ENCODE data around the gene PCCA.

PCCA gene

DNA sequence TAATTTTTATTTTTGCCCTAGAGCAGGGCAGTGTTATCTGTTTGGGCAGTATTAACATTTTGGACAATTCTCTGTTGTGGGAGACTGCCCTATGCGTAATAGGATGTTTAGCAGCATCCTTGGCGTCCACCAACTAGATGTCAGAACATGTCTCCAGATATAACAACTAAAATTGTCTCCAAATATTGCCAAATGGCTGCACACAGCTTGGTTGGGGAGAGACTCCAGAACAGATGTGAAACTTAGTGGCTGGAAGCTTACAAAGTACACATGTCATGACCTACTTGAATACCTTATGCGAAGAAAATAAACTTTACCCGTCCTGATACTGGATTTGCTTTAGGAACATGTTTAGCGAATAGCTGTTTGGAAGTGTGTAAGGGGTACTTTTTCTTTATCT lies 376.7 kb downstream of the PCCA start:
- DNase-seq (no peak), ATAC-seq (no peak)

- no peak for DNase-seq
These were observed 382.1 kb downstream of the PCCA start for GRCh38 chr13:100470866-100471505.

GRCh38 chr13:100473087-100473486 lies 384.2 kb downstream of the PCCA start:
- DNase-seq (no peak), ATAC-seq (no peak)

More at GRCh38 chr13:100470866-100471505, 382.1 kb downstream of the PCCA start:
- no peak for ATAC-seq

DNA sequence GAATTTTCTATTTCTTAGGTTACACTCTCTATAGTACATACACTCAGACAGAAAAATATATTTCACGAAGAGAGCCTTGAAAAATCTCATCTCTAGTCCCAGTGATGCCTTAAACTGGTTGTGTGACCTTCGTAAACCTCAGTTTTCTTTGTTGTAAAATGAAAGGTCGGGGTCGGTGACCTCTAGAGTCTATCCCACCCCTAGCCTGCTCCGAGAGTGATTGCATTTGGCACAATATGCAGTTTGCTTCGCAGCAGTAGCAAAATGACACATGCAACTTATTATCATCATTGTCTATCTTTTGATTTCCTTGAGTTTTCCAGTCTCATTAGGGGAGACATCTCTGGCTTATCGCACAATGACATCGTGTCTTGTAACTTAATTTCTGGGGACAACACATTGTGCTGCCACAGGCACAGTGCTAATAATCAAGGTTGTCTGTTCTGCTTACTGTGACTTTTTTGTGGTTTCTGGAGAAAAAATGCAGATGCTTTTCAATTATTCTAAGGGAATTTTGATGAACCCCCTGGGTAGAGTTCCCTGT lies 384.7 kb downstream of the PCCA start:
- ATAC-seq = no peak
- DNase-seq = no peak

DNA sequence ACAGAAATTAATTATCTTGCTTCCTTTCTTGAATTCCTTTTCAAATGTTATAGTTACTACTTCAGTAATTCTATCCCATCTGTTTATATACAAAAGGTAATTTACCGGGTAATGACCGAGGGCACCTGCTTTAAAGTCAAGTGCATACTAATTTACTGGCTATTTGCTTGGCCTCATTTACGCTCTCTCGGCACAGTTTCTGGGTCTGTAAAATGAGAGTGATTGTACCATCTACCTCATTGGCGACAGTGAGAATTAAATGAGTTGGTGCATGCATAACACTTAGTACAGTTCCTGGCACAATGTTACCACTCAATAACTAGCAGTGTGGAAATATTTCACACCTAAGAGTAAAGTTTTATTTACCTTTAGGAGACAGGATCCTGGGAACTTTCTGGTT lies 388.1 kb downstream of the PCCA start:
- DNase-seq = no peak
- ATAC-seq = no peak

DNA sequence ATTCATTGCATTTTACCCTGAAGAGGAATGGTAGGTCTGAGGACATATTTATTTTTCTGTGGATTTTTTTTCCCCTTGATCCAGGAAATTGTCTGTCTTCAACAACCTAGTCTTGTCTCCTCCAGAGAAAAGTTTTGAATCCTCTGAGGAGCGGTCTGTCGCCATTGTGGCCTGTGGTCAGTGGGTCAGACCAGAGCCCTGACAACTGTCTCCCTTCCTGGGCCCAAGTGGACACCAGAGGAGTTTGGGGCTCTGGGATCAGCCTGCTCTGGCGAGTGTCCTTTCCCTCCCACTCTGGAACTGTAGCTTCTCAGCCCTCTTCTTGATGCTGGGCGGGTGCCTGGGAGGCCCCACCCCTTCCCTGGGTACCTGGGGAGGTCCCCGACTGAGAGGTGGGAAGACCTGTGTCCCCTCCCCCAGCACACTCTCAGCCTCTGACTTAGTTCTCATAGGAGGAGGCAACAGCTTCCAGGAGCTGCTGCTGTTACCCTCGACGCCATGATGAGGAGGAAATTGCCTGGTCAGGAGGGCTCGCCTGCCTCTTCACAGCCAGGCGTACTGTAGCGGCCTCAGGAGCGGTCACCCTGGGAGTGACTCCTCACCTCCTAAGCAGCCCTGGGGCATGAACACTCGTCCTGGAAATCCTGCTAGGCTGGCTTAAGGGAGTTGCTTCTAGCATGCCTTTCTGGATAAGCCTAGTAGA lies 389.4 kb downstream of the PCCA start:
- no peak for DNase-seq
- no peak for ATAC-seq

- no peak for DNase-seq
- no peak for ATAC-seq
These were observed 391.8 kb downstream of the PCCA start for GRCh38 chr13:100480676-100481075.

- ATAC-seq (no peak), DNase-seq (no peak)
These were observed 394.2 kb downstream of the PCCA start for GRCh38 chr13:100483139-100483538.

GRCh38 chr13:100483841-100484381 lies 395.0 kb downstream of the PCCA start:
- DNase-seq (no peak), ATAC-seq (no peak)

- DNase-seq (no peak), ATAC-seq (no peak)
These were observed 395.8 kb downstream of the PCCA start for GRCh38 chr13:100484702-100485101.

DNA sequence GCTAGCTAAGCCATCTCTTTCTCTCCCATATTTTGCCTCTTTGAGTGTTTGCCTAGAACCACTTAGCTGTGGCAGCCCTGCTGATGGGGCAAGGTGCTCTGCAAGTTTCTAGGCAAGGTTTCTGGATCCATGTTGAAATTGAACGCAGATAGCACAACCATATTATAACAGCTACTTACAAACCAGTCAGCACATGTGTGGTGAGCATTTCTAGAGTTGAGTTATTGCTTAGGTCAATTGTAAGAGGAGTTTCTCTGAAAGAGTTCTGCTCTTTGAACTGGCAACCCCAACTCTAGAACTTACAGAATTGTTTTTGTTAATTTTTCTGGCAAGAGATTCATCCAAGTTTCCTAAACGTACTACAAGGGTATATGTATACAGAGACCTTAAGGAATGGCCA lies 396.4 kb downstream of the PCCA start:
- DNase-seq (no peak), ATAC-seq (no peak)

GRCh38 chr13:100490692-100491091 lies 401.8 kb downstream of the PCCA start:
- ATAC-seq = no peak
- no peak for DNase-seq

DNA sequence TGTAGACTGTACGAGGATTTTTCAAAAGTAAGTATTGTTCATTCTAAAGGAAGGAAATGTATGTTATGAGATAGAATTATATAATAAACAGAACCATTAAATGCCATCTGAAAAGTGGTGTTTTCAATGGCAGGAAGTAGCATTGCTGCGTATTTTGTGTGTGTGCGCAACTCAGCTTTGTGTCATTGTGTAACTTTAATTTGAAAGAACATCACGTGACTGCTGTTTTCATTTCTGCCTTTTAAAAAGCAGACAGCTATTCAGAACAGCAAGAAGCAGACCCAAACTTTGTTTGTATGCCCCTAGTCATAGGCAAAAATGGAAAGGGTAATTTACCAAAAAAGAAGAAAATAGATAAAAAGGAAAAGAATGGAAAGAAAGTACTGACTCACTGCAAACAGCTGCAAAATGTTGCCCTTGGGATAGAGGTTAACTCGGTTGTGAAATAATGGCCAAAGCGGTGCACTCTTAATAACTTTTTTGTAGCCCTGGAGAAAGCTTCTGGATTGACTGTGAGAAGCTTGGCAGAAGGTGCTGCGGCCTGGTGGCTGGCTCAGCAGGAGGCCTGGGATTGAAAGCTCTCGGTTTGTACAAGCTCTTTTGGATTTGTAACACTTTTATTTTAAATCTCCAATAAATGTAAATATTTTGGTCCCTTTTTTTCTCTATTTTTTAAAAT lies 402.4 kb downstream of the PCCA start:
- no peak for ATAC-seq
- DNase-seq = no peak

GRCh38 chr13:100493418-100493817 lies 404.5 kb downstream of the PCCA start:
- ATAC-seq (no peak), DNase-seq (no peak)

DNA sequence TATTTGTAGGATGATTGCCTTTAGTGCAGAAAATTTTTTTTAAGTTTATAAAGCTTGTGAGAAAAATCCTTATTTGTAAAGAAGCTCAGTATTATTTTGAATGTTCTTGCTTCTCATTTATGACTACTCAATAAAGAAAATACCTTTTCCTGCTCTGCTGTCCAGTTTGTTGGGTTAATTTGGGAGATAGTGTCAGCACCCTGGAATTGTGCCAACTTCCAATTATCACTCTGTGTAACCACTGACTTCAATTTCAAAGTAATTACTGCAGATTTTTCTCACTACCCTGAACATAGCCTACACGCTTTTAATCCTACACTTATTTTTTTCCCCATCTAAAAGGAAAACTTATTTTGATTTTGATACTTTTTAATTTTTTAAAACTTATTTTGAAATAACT lies 406.6 kb downstream of the PCCA start:
- no peak for ATAC-seq
- no peak for DNase-seq

DNA sequence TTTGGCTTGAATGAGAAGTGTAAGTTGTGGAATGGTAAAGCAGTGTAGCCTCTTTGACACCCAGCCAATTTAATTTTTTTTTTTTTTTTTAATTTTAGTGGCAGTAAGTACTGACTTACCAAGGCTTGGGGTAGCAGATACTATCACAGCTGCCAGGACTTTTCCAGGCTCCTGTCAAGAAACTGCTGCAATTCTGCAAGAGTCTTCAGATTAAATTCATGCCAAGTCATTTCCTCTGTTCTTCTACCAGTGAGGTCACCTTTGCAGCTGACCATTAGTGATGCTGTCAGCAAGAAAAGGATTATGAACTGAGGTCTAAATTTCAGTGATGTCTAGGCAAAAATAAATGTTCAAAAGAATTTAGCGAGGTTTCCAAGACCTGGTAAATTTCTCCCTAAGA lies 408.5 kb downstream of the PCCA start:
- no peak for DNase-seq
- ATAC-seq = no peak

DNA sequence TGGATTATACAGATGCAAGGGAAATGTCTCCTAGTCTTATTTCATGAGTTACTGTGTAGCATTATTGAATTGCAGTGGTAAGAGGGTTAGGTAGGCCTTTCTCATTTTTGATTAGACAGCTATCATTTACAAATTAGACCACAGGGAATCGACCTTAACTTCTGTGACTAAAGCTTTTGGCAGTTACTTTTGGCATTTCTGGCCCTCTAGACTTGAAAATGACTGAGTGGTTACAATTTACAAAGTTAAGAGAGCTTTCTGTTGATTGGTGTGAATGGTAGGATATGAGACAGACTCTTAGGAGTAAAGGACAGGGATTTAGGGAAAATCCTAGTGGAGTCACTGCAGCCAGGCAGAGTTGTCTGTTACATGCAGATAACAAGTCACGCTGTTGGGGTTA lies 413.6 kb downstream of the PCCA start:
- ATAC-seq (no peak), DNase-seq (no peak)

DNA sequence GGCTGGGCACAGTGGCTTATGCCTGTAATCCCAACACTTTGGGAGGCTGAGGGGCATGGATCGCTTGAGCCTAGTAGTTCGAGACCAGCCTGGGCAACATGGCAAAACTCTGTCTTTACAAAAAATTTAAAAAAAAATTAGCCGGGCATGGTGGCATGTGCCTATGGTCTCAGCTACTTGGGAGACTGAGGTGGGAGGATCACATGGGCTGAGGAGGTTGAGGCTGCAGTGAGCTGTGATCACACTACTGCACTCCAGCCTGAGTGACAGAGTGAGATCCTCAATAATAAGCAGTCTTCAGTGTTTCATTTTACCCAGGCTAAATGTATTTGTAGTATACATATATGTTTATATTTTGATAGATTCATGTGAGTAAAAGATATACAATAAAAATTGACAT lies 414.7 kb downstream of the PCCA start:
- ATAC-seq (no peak), DNase-seq (no peak)

- DNase-seq (peak; percentile 22), ATAC-seq (peak; percentile 89)
These were observed 417.3 kb downstream of the PCCA start for GRCh38 chr13:100506154-100506553.

DNA sequence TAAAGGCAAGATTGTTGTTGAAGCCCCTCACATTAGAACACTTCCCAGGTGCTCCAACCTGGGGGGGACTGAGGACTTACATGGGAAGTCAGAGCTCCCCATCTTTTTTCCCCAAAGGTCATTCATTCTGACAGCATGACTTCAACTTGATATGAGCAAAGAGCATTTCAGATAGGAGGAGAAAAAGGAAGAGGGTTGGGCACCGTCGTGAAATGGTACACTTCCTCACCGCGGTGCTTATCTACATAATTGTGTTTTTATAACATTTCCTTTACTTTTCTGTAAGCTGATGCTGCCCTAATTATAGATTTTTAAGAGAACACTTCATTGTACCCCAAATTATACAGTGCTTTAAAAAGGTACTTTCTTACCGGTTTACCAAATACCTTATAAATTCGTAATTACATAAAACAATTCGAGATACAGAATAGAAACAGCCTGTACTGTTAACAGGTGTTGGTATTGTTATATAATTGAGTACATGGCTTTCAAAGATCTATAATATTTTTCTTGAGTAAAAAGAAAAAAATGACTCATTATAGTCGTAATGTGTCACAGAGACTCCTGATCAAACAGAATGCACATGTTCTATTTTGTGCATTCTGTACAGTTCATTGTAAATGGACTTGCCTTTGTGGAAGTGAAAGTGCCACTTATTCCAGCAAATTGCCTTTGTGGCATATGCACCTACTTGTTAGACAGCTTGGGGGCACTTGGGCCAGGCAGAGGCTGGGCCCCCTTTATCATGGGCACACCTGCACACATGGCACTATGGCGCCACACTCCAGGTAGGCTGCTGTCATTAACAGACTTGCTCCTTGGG lies 417.9 kb downstream of the PCCA start:
- DNase-seq (no peak), ATAC-seq (no peak)

DNA sequence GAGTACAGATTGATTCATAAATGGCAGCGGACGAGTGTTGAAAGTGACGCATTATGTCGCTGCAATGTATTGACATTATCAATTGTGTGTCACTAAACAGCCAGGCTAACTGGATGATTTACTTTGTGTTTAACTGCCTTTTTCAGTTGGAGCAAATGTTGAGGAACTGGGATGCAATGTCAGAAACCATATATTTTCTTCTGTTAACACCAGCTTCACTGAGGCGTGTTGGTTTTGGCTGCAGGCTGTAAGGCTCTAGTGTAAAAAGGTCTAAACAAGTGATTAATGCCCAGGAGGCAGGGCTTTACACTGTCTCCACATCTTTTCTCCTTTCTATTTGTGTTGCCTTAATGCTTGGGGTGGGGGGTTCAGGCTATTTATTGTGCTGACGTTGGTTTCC lies 419.6 kb downstream of the PCCA start:
- DNase-seq (no peak), ATAC-seq (no peak)

DNA sequence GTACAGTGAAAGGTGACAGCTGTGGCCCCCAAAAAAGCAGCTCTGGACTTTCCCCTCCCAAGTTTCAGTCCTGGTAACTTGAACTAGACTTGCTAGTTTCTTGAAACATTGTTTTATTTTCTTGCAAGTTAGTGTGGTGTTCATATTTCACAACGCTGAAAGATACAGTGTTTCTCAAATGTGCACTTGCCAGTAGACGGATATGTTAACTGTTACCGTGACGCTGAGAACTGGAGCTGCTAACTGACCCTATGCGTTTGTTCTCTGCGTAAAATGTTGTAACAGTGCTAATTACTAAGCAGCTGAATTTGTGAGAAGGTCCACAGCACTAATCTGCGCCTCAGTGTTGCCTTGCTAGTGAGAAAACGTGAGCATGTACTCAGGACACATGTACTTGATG lies 420.1 kb downstream of the PCCA start:
- DNase-seq = no peak
- ATAC-seq = no peak
